Endothelial cell (in vitro differentiated cells): ENCODE measurements around the gene MOV10. TPM values are rescaled to one million over a fixed set of nuclear protein-coding genes. Genes with fewer than 3 reads are reported as not detected.

ENCODE experiments used
- DNase-seq: peaks from one replicate; pipeline ENCODE4 v3.0.0; 2021; ENCODE audit warnings: low spot score
- H3K27ac Mint-ChIP-seq: one replicate; pipeline ENCODE4 v1.8.0; 2021; ENCODE audit warnings: mixed read lengths, inconsistent platforms; ENCODE audit not compliant: unreplicated experiment
- H3K27me3 Mint-ChIP-seq: one replicate; pipeline ENCODE4 v1.8.0; 2021; ENCODE audit warnings: mild to moderate bottlenecking, moderate library complexity, mixed read lengths, inconsistent platforms; ENCODE audit not compliant: unreplicated experiment
- H3K36me3 Mint-ChIP-seq: one replicate; pipeline ENCODE4 v1.8.0; 2021; ENCODE audit warnings: mild to moderate bottlenecking, low read depth, mixed read lengths, inconsistent platforms; ENCODE audit not compliant: unreplicated experiment
- H3K4me1 Mint-ChIP-seq: one replicate; pipeline ENCODE4 v1.8.0; 2021; ENCODE audit warnings: mild to moderate bottlenecking, mixed read lengths, inconsistent platforms; ENCODE audit not compliant: unreplicated experiment
- H3K4me3 Mint-ChIP-seq: one replicate; pipeline ENCODE4 v1.8.0; 2021; ENCODE audit warnings: mild to moderate bottlenecking, mixed read lengths, inconsistent platforms; ENCODE audit not compliant: unreplicated experiment
- H3K9me3 Mint-ChIP-seq: one replicate; pipeline ENCODE4 v1.8.0; 2021; ENCODE audit warnings: mixed read lengths, inconsistent platforms; ENCODE audit not compliant: unreplicated experiment
- total RNA-seq: library from RNA; stranded (reverse); fragmentation: NEBNext Ultra II Directional; extraction: Animal tissue kit (Norgen Biotek cat#: 25700); gene quantifications from one replicate; pipeline ENCODE4 v1.2.1, GENCODE V29; 2021; ENCODE audit not compliant: unreplicated experiment
- TF ChIP-seq, protein P1 (sequence below): fragments of 200-600 bp; sonication (generic); IDR thresholded peaks from one replicate; pipeline ENCODE4 v1.5.0; 2021; ENCODE audit warnings: antibody characterized with exemption; ENCODE audit not compliant: unreplicated experiment

MOV10 gene
- total RNA-seq, 1 donor from 2014 or later: 43.5 TPM

DNA sequence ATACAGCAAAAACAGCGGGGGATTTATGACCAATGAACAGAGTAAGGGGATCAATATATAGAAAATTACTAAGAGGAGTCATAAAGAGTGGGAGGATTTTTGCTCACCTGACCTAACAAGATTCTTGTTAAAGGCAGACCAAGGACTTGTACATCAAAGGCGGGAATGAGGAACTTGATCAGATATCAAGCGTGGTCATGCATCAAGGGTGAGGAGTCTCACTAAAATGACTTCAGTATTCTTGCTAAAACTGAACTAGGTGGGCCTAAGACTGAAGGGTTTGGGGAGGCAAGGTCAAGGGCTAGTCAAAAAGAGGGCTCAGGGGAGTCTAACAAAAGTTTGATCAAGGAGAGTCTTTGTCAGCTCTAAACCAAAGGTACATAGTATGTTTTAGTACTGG lies 2.1 kb downstream of the MOV10 start:
- Mint-ChIP-seq H3K4me1 (peaks cover 22% of the 10 kb centered on the region), H3K27ac (no peak overlapping the region), H3K9me3 (no peaks in the 10 kb centered on the region), H3K27me3 (peaks cover 6% of the 10 kb centered on the region), H3K36me3 (no peaks in the 10 kb centered on the region), H3K4me3 (no peak overlapping the region)
- TF ChIP-seq, protein P1, sequence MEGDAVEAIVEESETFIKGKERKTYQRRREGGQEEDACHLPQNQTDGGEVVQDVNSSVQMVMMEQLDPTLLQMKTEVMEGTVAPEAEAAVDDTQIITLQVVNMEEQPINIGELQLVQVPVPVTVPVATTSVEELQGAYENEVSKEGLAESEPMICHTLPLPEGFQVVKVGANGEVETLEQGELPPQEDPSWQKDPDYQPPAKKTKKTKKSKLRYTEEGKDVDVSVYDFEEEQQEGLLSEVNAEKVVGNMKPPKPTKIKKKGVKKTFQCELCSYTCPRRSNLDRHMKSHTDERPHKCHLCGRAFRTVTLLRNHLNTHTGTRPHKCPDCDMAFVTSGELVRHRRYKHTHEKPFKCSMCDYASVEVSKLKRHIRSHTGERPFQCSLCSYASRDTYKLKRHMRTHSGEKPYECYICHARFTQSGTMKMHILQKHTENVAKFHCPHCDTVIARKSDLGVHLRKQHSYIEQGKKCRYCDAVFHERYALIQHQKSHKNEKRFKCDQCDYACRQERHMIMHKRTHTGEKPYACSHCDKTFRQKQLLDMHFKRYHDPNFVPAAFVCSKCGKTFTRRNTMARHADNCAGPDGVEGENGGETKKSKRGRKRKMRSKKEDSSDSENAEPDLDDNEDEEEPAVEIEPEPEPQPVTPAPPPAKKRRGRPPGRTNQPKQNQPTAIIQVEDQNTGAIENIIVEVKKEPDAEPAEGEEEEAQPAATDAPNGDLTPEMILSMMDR: no peak
- DNase-seq: no peak

DNA sequence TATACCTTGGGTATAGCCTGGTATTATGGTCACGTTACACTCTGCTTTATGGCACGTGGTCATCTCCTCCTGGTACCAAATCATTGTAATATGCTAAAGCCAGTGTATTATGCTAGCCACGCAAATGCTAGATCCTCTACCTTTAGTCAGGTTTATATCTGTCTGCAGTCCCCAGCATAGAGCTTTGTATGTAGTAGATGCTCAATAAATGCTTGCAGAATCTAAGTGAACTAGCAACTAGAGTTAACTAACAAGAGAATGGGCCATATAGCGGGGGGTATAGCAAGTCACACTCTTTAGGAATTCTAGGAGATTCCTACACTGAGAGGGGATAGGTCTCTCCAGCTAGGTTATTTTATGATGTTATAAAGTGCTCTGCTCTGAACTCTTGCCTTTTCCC lies 3.0 kb downstream of the MOV10 start:
- DNase-seq: no peak
- no peak overlapping the region for H3K27ac Mint-ChIP-seq
- no peaks in the 10 kb centered on the region for H3K36me3 Mint-ChIP-seq
- H3K4me3 Mint-ChIP-seq: no peak overlapping the region
- TF ChIP-seq, protein P1: no peak
- H3K27me3 Mint-ChIP-seq: peaks cover 6% of the 10 kb centered on the region
- H3K9me3 Mint-ChIP-seq: no peaks in the 10 kb centered on the region
- H3K4me1 Mint-ChIP-seq: peaks cover 22% of the 10 kb centered on the region

DNA sequence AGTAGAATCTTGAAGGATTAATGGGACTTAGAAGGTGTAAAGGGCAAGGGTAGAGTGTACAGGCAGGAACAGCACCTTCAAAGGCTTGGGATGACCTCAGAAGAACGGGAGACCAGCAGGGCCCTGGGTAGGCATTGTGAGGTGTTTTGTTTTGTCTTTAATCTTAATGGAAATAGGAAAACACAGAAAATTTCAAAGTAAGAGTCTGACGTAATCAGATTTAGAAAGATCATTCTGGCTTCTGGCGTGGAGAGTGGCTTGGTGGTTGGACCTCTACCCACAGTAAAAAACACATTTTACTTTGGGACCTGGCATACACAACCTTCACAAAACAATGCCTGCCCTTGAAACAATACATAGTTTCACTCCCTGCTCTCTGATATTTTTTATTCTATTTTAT lies 4.1 kb downstream of the MOV10 start:
- Mint-ChIP-seq H3K27ac (peak overlapping the region; percentile 32), H3K4me1 (peaks cover 13% of the 10 kb centered on the region), H3K27me3 (peaks cover 6% of the 10 kb centered on the region), H3K9me3 (no peaks in the 10 kb centered on the region), H3K4me3 (no peak overlapping the region), H3K36me3 (no peaks in the 10 kb centered on the region)
- no peak for DNase-seq
- TF ChIP-seq, protein P1: no peak

DNA sequence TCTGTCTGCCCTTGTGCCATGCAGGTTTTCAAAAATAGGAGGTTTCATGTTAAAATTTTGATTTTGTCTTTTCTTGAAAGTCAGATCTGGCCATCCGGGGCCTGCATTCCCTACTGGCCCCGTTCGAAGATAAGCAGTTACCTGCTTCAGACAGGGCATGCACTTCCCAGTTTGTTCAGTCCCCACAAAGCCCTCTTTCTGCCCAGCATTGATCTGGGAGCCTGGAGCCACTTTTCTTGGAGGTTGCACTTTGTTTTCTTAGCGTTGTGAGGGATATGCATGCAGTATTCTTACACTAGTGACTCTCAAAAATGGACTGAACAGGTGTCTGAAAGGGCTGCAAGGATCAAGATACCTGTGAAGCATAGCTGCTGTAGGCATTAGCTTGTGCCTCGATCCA lies 11.5 kb downstream of the MOV10 start:
- no peak for DNase-seq
- Mint-ChIP-seq H3K4me1 (peaks cover 3% of the 10 kb centered on the region), H3K36me3 (peaks cover 13% of the 10 kb centered on the region), H3K4me3 (no peak overlapping the region), H3K27me3 (peaks cover 2% of the 10 kb centered on the region), H3K27ac (no peak overlapping the region), H3K9me3 (no peaks in the 10 kb centered on the region)
- TF ChIP-seq, protein P1: no peak

DNA sequence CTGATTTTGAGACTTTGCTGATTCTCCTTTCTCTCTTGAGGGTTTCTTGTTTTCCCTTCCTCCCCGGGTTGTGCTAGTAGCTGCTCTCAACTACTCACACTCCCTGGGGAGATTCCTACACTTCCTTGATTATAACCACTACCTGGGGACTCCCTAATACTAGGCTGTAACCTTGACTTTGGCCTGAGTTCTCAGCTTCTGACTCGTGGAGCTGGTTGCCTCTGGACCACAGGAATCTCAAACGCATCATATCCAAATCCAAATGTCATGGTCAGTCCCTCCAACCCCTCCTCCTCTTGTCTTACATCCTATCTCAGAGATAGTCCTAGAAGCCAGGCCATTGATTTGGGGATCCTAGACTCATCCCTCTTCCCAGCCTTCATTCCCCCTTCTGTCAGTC lies 12.0 kb downstream of the MOV10 start:
- Mint-ChIP-seq H3K4me1 (peaks cover 3% of the 10 kb centered on the region), H3K27me3 (peaks cover 2% of the 10 kb centered on the region), H3K27ac (no peak overlapping the region), H3K4me3 (no peak overlapping the region), H3K9me3 (no peaks in the 10 kb centered on the region), H3K36me3 (peaks cover 13% of the 10 kb centered on the region)
- TF ChIP-seq, protein P1: no peak
- DNase-seq: no peak
